BLaER1 (cell line): ENCODE results near the gene TLN1.

Source experiments
- H3K27ac ChIP-seq: shearing (Covaris generic); formaldehyde crosslinking; 2 replicates; pipeline ENCODE4 v1.8.1; 2022
- H3K27me3 ChIP-seq: shearing (Covaris generic); formaldehyde crosslinking; 2 replicates; pipeline ENCODE4 v1.8.1; 2022
- H3K36me3 ChIP-seq: shearing (Covaris generic); formaldehyde crosslinking; 2 replicates; pipeline ENCODE4 v1.8.1; 2022
- H3K4me1 ChIP-seq: shearing (Covaris generic); formaldehyde crosslinking; 2 replicates; pipeline ENCODE4 v1.8.1; 2022
- H3K4me2 ChIP-seq: shearing (Covaris generic); formaldehyde crosslinking; 2 replicates; pipeline ENCODE4 v1.8.1; 2022
- H3K4me3 ChIP-seq: shearing (Covaris generic); formaldehyde crosslinking; 2 replicates; pipeline ENCODE4 v1.8.1; 2022
- H3K9ac ChIP-seq: shearing (Covaris generic); formaldehyde crosslinking; 2 replicates; pipeline ENCODE4 v1.8.1; 2022
- H3K9me3 ChIP-seq: shearing (Covaris generic); formaldehyde crosslinking; 2 replicates; pipeline ENCODE4 v1.8.1; 2022
- H4K20me1 ChIP-seq: shearing (Covaris generic); formaldehyde crosslinking; 2 replicates; pipeline ENCODE4 v1.8.1; 2022
- Cebpa-rat ChIP-seq: shearing (Covaris generic); IDR thresholded peaks from 2 replicates; pipeline ENCODE4 v1.8.1; 2022

Gene TLN1

DNA sequence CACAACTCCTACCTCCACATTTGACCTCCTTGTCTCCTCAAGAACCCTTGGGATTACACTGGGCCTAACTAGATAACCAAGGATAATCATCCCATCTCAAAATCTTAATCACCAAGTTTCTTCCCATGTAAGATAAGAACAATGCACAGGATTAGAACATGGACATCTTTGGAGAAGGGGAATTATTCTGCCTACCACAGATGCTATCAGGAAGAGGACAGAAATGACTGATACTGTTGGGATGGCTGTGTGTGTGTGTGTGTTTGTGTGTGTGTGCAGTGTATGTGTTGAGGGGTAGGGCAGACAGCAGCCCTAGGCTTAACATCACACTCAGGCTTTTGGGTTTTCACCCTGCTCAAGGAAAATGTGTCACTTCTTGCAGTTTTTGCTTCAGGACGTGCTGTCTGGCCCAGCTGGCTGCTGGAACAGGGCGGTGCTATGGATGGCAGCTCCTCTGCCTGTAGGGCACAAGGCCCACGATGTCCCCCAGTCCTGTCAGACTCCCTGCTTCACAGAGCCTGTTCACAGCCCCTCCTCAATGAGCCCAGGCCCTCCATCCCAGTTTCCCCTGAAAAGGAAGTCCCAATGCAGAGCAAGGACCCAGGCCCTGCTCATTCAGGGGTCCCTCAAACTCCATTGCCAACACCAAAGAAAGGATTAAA is 50.5 kb downstream of the TLN1 start:
- peaks cover 6% of the 10 kb centered on the region for H3K27me3 ChIP-seq
- no peaks in the 10 kb centered on the region for H4K20me1 ChIP-seq
- peaks cover 3% of the 10 kb centered on the region; the same call in 1 of the 2 replicates for H3K4me1 ChIP-seq
- H3K36me3 ChIP-seq, result peaks cover 43% of the 10 kb centered on the region
- H3K27ac ChIP-seq, result no peak overlapping the region
- H3K4me2 ChIP-seq, result no peak overlapping the region
- no peak overlapping the region for H3K9ac ChIP-seq
- no peak for TF ChIP-seq Cebpa-rat
- H3K9me3 ChIP-seq, result no peaks in the 10 kb centered on the region
- no peak overlapping the region for H3K4me3 ChIP-seq

DNA sequence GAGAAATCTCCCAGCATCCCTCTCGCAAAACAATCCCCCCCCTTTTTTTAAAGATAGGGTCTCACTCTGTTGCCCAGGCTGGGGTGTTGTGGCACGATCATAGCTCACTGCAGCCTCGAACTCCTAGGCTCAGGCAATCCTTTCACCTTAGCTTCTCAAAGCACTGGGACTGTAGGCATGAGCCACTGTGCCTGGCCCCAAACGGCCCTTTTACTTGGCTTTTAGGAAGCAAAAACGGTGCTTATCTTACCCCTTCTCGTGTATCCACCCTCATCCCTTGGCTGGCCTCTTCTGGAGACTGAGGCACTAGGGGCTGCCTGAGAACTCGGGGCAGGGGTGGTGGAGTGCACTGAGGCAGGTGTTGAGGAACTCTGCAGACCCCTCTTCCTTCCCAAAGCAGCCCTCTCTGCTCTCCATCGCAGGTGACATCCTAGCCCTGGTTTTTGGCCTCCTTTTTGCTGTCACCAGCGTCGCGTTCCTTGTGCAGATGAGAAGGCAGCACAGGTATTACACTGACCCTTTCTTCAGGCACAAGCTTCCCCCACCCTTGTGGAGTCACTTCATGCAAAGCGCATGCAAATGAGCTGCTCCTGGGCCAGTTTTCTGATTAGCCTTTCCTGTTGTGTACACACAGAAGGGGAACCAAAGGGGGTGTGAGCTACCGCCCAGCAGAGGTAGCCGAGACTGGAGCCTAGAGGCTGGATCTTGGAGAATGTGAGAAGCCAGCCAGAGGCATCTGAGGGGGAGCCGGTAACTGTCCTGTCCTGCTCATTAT is 51.5 kb downstream of the TLN1 start:
- no peak overlapping the region for H3K4me2 ChIP-seq
- H3K36me3 ChIP-seq, result peaks cover 39% of the 10 kb centered on the region
- no peak overlapping the region for H3K27ac ChIP-seq
- no peaks in the 10 kb centered on the region for H4K20me1 ChIP-seq
- H3K27me3 ChIP-seq, result peaks cover 16% of the 10 kb centered on the region
- H3K4me3 ChIP-seq, result no peak overlapping the region
- H3K9ac ChIP-seq, result no peak overlapping the region
- no peak for TF ChIP-seq Cebpa-rat
- H3K4me1 ChIP-seq, result 0 out of 2 replicates have a peak, but pooled peaks cover 5% of the 10 kb centered on the region
- H3K9me3 ChIP-seq, result no peaks in the 10 kb centered on the region

DNA sequence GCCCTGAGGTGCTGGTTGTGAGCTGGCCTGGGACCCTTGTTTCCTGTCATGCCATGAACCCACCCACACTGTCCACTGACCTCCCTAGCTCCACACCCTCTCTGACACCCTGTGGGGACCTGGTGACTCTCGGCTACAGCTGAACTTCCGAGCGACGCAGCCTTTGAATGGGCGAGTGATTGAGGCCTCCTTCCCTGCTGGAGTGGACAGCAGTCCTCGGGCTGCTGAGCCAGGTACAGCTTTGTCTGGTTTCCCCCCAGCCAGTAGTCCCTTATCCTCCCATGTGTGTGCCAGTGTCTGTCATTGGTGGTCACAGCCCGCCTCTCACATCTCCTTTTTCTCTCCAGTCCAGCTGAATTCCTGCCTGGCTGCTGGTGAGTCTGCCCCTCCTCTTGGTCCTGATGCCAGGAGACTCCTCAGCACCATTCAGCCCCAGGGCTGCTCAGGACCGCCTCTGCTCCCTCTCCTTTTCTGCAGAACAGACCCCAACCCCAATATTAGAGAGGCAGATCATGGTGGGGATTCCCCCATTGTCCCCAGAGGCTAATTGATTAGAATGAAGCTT is 52.1 kb downstream of the TLN1 start:
- H3K4me2 ChIP-seq, result no peak overlapping the region
- H3K4me1 ChIP-seq, result 0 out of 2 replicates have a peak, but pooled peaks cover 5% of the 10 kb centered on the region
- TF ChIP-seq Cebpa-rat, result no peak
- no peaks in the 10 kb centered on the region for H4K20me1 ChIP-seq
- H3K4me3 ChIP-seq, result no peak overlapping the region
- peaks cover 22% of the 10 kb centered on the region for H3K27me3 ChIP-seq
- H3K36me3 ChIP-seq, result peaks cover 32% of the 10 kb centered on the region
- no peak overlapping the region for H3K27ac ChIP-seq
- no peak overlapping the region for H3K9ac ChIP-seq
- H3K9me3 ChIP-seq, result no peaks in the 10 kb centered on the region

DNA sequence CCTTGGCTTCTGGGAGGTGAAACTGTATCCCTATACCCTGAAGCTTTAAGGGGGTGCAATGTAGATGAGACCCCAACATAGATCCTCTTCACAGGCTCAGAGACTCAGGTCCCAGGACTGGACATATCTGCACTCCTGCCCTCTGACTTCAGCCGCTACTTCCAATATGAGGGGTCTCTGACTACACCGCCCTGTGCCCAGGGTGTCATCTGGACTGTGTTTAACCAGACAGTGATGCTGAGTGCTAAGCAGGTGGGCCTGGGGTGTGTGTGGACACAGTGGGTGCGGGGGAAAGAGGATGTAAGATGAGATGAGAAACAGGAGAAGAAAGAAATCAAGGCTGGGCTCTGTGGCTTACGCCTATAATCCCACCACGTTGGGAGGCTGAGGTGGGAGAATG is 52.9 kb downstream of the TLN1 start:
- Histone ChIP-seq H3K9me3 (no peaks in the 10 kb centered on the region), H3K27ac (no peak overlapping the region), H3K27me3 (peaks cover 30% of the 10 kb centered on the region), H3K9ac (no peak overlapping the region), H3K36me3 (peaks cover 25% of the 10 kb centered on the region), H3K4me3 (no peak overlapping the region), H3K4me1 (0 out of 2 replicates have a peak, but pooled peaks cover 5% of the 10 kb centered on the region), H4K20me1 (no peaks in the 10 kb centered on the region), H3K4me2 (no peak overlapping the region)
- no peak for TF ChIP-seq Cebpa-rat

GRCh38 chr9:35675732-35676392 is 56.1 kb downstream of the TLN1 start:
- H3K4me3 ChIP-seq, result peak overlapping the region; percentile 53
- H3K9ac ChIP-seq, result no peak overlapping the region
- peaks cover 37% of the 10 kb centered on the region for H3K27me3 ChIP-seq
- 0 out of 2 replicates have a peak, but pooled peaks cover 5% of the 10 kb centered on the region for H3K4me1 ChIP-seq
- no peaks in the 10 kb centered on the region for H4K20me1 ChIP-seq
- TF ChIP-seq Cebpa-rat, result no peak
- no peaks in the 10 kb centered on the region for H3K36me3 ChIP-seq
- no peak overlapping the region for H3K27ac ChIP-seq
- no peaks in the 10 kb centered on the region for H3K9me3 ChIP-seq
- peak overlapping the region; percentile 69 for H3K4me2 ChIP-seq

GRCh38 chr9:35675204-35675603 is 56.8 kb downstream of the TLN1 start:
- H3K36me3 ChIP-seq, result no peaks in the 10 kb centered on the region
- no peaks in the 10 kb centered on the region for H3K9me3 ChIP-seq
- no peaks in the 10 kb centered on the region for H4K20me1 ChIP-seq
- no peak overlapping the region for H3K9ac ChIP-seq
- H3K4me2 ChIP-seq, result peak overlapping the region; percentile 69
- peaks cover 37% of the 10 kb centered on the region for H3K27me3 ChIP-seq
- H3K27ac ChIP-seq, result no peak overlapping the region
- 0 out of 2 replicates have a peak, but pooled peaks cover 5% of the 10 kb centered on the region for H3K4me1 ChIP-seq
- H3K4me3 ChIP-seq, result no peak overlapping the region
- TF ChIP-seq Cebpa-rat, result no peak

- Histone ChIP-seq H3K9ac (no peak overlapping the region), H3K9me3 (no peaks in the 10 kb centered on the region), H3K27me3 (peaks cover 37% of the 10 kb centered on the region), H3K4me2 (no peak overlapping the region), H3K4me1 (0 out of 2 replicates have a peak, but pooled peaks cover 5% of the 10 kb centered on the region), H3K4me3 (no peak overlapping the region), H3K36me3 (no peaks in the 10 kb centered on the region), H3K27ac (no peak overlapping the region), H4K20me1 (no peaks in the 10 kb centered on the region)
- TF ChIP-seq Cebpa-rat, result no peak
These were observed 58.0 kb downstream of the TLN1 start for GRCh38 chr9:35674025-35674361.

DNA sequence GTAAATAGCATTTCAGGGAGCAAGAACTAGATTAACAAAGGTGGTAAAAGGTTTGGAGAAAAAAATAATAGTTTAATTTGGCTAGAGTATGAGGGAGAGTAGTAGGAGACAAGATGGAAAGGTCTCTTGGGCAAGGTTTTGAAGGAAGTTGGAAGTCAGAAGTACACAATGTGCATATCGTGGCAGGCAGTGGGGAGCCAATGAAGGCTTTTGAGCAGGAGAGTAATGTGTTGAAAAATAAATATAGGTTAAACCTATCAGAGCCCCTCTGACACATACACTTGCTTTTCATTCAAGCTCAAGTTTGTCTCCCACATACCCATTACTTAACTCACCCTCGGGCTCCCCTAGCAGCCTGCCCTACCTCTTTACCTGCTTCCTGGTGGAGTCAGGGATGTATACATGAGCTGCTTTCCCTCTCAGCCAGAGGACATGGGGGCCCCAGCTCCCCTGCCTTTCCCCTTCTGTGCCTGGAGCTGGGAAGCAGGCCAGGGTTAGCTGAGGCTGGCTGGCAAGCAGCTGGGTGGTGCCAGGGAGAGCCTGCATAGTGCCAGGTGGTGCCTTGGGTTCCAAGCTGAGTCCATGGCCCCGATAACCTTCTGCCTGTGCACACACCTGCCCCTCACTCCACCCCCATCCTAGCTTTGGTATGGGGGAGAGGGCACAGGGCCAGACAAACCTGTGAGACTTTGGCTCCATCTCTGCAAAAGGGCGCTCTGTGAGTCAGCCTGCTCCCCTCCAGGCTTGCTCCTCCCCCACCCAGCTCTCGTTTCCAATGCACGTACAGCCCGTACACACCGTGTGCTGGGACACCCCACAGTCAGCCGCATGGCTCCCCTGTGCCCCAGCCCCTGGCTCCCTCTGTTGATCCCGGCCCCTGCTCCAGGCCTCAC is 58.6 kb downstream of the TLN1 start, which contains the start of gene CA9:
TSS of gene CA9 (plus strand) at position 797 of the 893 bp plus-strand sequence. CDS start at position 829, 32 bp downstream.
- 0 out of 2 replicates have a peak, but pooled peaks cover 5% of the 10 kb centered on the region for H3K4me1 ChIP-seq
- no peak within 1 kb of the TSS for H3K4me3 ChIP-seq

More for the DNA sequence above, 58.6 kb downstream of the TLN1 start, which contains the start of gene CA9:
- Histone ChIP-seq H3K4me2 (no peak within 1 kb of the TSS), H3K27me3 (peaks cover 37% of the 10 kb centered on the region), H3K9ac (no peak within 1 kb of the TSS), H4K20me1 (no peaks in the 10 kb centered on the region), H3K36me3 (no peaks in the 10 kb centered on the region), H3K27ac (no peak within 1 kb of the TSS), H3K9me3 (no peaks in the 10 kb centered on the region)
- no peak for TF ChIP-seq Cebpa-rat
